T-helper 1 cell (primary cell): ENCODE measurements around the gene CBX2.
"Not testable (repeated sequence)": the region's sequence is repeated elsewhere in the genome, so short reads cannot be mapped to it uniquely, and the experiment has no call there.

Source experiments
- DNase-seq, 5 donors: peaks; one replicate each; pipeline ENCODE4 v3.0.0-alpha.2; 2012 to 2020

Gene CBX2

DNA sequence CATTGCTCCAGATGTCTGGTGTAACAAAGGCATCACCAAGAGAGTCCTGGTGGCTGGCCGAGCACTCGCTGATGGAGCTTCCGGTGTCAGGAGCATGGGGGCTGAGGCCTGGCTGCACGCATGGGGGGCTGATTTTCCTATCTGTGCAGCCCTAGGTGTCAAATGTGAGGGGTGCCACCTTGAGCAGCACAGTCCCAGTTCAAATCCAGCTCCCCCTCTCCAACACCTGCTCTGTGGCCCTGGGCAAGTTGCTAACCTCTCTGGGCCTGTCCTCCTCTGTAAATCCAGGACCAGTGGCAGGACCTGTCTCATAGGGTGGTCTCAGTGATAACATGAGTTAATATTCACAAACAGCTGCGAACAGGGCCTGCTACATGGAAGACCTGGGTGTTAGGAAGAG, 34.3 kb upstream of the CBX2 start:
- DNase-seq: no peak

GRCh38 chr17:79745641-79746105, 32.3 kb upstream of the CBX2 start:
- DNase-seq: no peak

GRCh38 chr17:79746889-79747507, 30.9 kb upstream of the CBX2 start:
- DNase-seq: no peak

DNA sequence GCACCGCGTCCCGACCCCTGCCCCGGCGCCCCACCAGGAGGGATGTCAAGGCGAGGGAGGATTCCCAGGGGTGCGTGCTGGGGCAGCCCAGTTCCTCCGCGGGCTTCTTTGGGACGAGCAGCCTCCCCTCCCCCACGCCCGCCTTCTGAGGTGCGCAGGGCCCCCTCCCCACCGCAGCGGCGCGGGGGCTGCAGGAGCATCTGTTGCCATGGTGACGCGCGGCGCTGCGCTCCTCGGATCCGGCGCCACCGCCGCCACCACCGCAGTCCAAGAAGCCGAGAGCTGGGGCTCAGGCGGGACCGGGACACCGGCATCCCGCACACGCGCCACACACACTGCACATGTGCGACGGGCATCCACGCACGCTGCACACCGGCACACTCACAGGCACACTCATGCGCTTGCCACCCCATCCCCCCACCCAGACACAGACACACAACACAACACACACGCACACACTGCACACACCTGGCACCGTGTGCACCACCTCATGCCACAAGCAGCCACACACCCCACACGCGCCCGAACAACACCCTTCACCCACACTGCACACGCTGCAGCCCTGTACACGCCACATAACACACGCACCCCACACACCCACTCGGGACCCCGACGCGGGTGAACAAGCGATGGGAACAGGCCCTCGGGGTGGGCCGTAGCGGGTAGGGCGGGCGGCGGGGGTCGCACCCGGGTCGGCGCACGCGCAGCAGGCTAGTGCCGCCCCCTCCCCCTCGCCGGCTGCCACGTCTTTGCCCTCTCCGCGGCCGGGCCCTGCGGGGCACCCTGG, 30.2 kb upstream of the CBX2 start:
- DNase-seq: no peak

- no peak for DNase-seq
Measured at GRCh38 chr17:79748295-79749099, 29.5 kb upstream of the CBX2 start.

GRCh38 chr17:79749156-79749815, 28.7 kb upstream of the CBX2 start:
- DNase-seq: no peak

- DNase-seq: no peak
Measured at GRCh38 chr17:79749958-79750357, 28.0 kb upstream of the CBX2 start.

- DNase-seq: no peak
Measured at GRCh38 chr17:79750650-79751545, 27.1 kb upstream of the CBX2 start.

DNA sequence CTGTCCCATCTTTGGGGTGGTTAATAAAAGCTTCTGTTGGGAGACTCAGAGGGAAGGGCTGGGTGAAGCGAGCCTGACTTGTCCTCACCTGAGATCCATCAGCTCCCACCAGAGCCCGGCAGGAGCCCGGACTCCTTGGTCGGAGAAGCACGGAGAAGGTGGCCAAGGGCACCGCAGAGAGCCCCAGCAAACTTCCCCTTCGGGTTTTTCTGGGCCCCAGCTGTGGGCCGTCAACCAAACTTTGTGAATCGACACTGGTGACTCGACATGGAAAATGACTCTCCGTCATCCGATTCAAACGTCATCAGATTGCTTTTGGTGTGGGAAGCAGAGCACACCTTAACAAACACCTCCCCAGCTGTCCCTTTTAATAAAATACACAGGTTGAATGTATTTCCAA, 25.8 kb upstream of the CBX2 start:
- no peak for DNase-seq

DNA sequence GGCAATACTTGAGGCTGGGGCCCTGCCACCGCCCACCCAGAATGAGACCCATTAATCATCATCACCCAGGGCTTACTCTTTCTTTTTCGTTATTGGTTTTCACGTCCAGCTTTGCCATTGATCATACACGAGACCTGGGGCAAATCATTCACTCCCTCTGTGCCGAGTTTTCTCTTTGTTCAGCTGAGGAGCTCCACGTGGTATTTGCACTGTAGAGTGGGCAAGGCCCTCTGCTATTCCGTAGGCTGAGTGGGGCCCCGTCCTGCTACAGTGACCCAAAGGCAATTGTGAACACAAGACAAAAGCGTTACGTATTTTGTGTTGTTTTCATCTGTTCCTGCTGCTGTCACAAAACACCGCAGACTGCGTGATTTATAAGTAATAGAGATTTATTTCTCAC, 23.6 kb upstream of the CBX2 start:
- DNase-seq: no peak

GRCh38 chr17:79754903-79755302, 23.0 kb upstream of the CBX2 start:
- not testable (repeated sequence) for DNase-seq

DNA sequence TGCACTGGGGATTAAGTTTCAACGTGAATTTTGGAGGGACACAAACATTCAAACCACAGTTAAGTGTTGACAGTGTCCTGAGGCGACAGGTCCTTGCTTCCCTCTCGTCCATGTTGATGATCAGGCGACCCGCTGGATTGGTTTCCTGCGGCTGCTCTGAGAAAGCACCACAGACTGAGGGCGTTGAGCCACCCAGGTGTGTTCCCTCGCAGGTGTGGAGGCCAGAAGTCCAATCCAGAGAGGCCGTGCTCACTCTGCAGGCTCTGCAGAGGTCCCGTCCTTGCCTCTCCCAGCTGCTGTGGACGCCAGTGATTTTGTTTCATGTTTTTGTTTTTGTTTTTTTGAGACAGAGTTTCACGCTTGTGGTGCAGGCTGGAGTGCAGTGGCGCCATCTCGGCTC, 22.4 kb upstream of the CBX2 start:
- DNase-seq: no peak

DNA sequence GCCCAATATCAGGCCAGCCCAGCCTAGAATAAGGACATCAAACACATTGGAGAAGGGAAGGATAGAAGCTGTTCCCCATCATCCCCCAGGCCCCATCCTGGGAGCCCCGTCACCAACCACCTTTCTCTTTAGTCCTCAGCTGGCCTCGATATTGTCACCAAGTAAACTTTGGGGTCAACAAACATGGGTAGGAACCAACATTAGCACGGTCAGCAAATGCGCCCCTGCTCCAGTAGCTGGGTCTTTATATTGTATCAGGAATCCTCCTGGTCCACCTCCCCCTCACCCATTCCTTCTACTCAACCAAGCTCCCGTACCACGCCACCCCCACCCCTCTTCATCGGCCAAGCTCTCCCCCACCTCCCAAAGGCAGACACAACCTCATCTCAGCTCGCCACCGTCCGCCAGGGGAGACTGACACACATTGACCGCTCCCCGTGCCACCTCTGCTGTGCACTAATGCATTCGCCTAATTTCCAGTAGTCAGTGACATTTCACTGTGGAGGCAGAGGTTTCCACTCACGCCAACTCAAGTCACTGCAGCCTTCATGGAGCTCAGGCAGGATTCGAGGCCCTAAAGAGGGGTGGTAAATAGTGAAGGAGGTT, 20.7 kb upstream of the CBX2 start:
- DNase-seq: no peak

- DNase-seq: no peak
Measured at GRCh38 chr17:79758271-79758670, 19.7 kb upstream of the CBX2 start.

- DNase-seq: no peak
Measured at GRCh38 chr17:79760197-79760906, 17.6 kb upstream of the CBX2 start.

GRCh38 chr17:79761894-79762589, 15.9 kb upstream of the CBX2 start:
- DNase-seq: no peak

GRCh38 chr17:79765708-79766107, 12.2 kb upstream of the CBX2 start:
- no peak for DNase-seq

DNA sequence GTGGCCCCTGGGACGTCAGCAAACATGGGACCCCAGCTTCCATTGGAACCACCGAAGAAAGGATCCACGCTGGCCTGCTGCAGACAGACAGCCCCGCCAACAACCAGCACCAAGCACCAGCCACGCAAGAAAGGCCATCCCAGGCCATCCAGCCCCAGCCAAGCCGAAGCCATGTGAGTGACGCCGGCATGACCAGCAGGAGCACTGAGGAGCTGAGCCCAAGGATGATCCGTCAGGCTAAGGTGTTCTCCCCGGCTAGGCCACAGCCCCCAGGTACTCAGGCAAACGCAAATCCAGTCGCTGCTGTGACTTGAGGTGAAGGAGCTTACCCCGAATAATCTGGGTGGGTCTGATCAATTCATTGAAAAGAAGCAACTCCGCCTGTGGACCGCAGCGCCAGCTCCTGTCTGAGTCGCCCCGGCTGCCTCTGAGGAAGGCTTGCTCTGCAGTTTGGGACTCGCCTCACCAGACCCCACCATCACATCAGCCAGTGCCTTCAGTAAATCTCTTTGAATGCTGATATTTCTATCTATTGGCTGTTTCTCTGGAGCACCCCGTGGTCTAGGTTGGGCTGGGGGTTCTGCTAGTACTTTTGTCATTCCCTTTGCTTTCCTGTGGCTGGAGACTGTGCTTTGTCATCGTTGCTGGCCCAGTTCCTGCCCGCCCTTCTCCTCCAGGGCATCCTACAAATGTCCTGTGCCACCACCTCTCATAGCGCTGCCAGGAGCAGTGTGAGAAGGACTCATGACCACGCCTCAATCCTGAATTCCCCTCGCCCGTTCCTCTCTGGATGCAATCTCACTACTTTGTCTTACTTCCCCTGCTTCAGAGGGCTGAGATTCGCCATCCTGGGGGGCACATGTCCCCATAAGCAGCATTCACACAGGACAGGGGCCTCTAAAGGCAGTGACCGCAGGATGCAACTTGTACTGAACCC, 8.1 kb upstream of the CBX2 start:
- DNase-seq: no peak

DNA sequence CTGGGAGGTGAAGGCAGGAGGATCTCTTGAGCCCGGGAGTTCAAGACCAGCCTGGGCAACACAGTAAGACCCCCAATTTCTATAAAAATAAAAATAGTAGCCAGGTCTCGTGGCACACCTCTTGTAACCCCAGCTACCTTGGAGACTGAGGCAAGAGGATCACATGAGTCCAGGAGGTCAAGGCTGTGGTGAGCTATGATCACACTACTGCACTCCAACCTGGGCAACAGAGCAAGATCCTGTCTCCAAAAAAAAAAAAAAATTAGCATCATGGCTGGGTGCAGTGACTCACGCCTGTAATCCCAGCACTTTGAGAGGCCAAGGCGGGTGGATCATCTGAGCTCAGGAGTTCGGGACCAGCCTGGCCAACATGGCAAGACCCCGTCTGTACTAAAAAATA, 6.7 kb upstream of the CBX2 start:
- no peak for DNase-seq
